Activated naive CD4-positive, alpha-beta T cell treated with anti-CD3 and anti-CD28 coated beads, Interleukin-2, amount 10 ng/mL, durations not matched to agents 5 hours and 36 hours (primary cell): ENCODE results near the gene CINP. TPM values are rescaled to one million over a fixed set of nuclear protein-coding genes. Genes with fewer than 3 reads are reported as not detected.

Source experiments
- total RNA-seq, 2 experiments: library from RNA; stranded (reverse); gene quantifications; one replicate each; pipeline ENCODE4 v1.2.3, GENCODE V29; 2021

The CINP gene
- total RNA-seq, result 10 to 100 TPM; 27.6 to 30.0 TPM

GRCh38 chr14:102362545-102363181, at the start of gene CINP, which contains the start of gene TECPR2:
Gene CINP, minus strand, starts transcription at chr14:102362890. Its CDS starts 39 bp downstream, at chr14:102362851.
Gene TECPR2, plus strand, starts transcription at chr14:102362941. Its CDS starts 13,781 bp downstream, at chr14:102376722.

GRCh38 chr14:102319351-102320032, 43.2 kb downstream of the CINP start, which contains the start of gene ZNF839:
Gene ZNF839, plus strand, starts transcription at chr14:102319746. Its CDS starts 20 bp downstream, at chr14:102319766.

GRCh38 chr14:102304611-102305506, 57.8 kb downstream of the CINP start, which contains the start of gene MOK:
Gene MOK, minus strand, starts transcription at chr14:102305164. Its CDS starts 196 bp downstream, at chr14:102304968.

Other genes with a start within 250 kb of the CINP start
- 10 to 100 TPM; 24.3 to 28.8 TPM for gene WDR20, start 223.0 kb downstream of the CINP start, total RNA-seq
- gene MOK, start 57.7 kb downstream of the CINP start, total RNA-seq, result under 1 TPM; 0.35 to 0.82 TPM
- gene ZNF839, start 43.1 kb downstream of the CINP start, total RNA-seq, result 10 to 100 TPM; 16.4 to 18.5 TPM
- gene TECPR2, start 51 bp upstream of the CINP start, total RNA-seq, result 1 to 10 TPM; 8.0 to 8.1 TPM
- gene ANKRD9, start 146.9 kb upstream of the CINP start, total RNA-seq, result 1 to 10 TPM; 7.4 to 7.5 TPM
- gene RCOR1, start 229.8 kb upstream of the CINP start, total RNA-seq, result 10 to 100 TPM; 24.3 to 25.7 TPM